ENCODE measurements around the gene APOA5. TPM values are rescaled to one million over a fixed set of nuclear protein-coding genes. Genes with fewer than 3 reads are reported as not detected.

The APOA5 gene
- total and polyA plus RNA-seq, 2 of the 13 experiments (the other 11 are each of a cell fraction or from before 2014, with no cell fraction given), result 44.0 to 49.1 TPM

GRCh38 chr11:116825854-116826750 is 34.4 kb upstream of the APOA5 start (continued):
- no peak for TF ChIP-seq ZBTB1 (CRISPR knock-in tag; IDR thresholded peaks at IDR 0.05; ENCODE audit: borderline replicate concordance)
- no peak for TF ChIP-seq REST (IDR thresholded peaks at IDR 0.05; ENCODE audit: borderline replicate concordance in 1 of 2, low read depth in 1 of 2, low read length in 2 of 2)
- TF ChIP-seq ZNF264 (CRISPR knock-in tag; IDR thresholded peaks at IDR 0.05), result no peak
- no peak for TF ChIP-seq STAT6 (CRISPR knock-in tag; IDR thresholded peaks at IDR 0.05; ENCODE audit: borderline replicate concordance)
- TF ChIP-seq ZNF678 (CRISPR knock-in tag; IDR thresholded peaks at IDR 0.05), result no peak
- no peak for TF ChIP-seq FOXK1 (CRISPR knock-in tag; IDR thresholded peaks at IDR 0.05; ENCODE audit: borderline replicate concordance, low read depth)
- TF ChIP-seq EZH2 (conservative IDR thresholded peaks at IDR 0.05; ENCODE audit: low read depth, low read length), result no peak
- TF ChIP-seq RNF2 (conservative IDR thresholded peaks at IDR 0.05; ENCODE audit: low read depth), result no peak
- TF ChIP-seq ZNF564 (CRISPR knock-in tag; IDR thresholded peaks at IDR 0.05), result no peak
- TF ChIP-seq ZNF570 (CRISPR knock-in tag; IDR thresholded peaks at IDR 0.05; ENCODE audit: borderline replicate concordance), result no peak
- no peak for TF ChIP-seq ZEB1 (IDR thresholded peaks at IDR 0.05; ENCODE audit: insufficient replicate concordance, low read depth)
- no peak for TF ChIP-seq SNAI1 (CRISPR knock-in tag; IDR thresholded peaks at IDR 0.05; ENCODE audit: borderline replicate concordance)
- no peak for TF ChIP-seq ZNF772 (CRISPR knock-in tag; IDR thresholded peaks at IDR 0.05)
- no peak for TF ChIP-seq E2F2 (CRISPR knock-in tag; IDR thresholded peaks at IDR 0.05; ENCODE audit: borderline replicate concordance)
- no peak for TF ChIP-seq ZNF292 (CRISPR knock-in tag; IDR thresholded peaks at IDR 0.05; ENCODE audit: borderline replicate concordance, low read depth)
- TF ChIP-seq DMAP1 (CRISPR knock-in tag; IDR thresholded peaks at IDR 0.05), result no peak; the same call in 1 of the 2 replicates
- TF ChIP-seq SOX5 (CRISPR knock-in tag; IDR thresholded peaks at IDR 0.05; ENCODE audit: borderline replicate concordance), result no peak
- no peak for TF ChIP-seq ATF3 (CRISPR knock-in tag; IDR thresholded peaks at IDR 0.05)
- TF ChIP-seq ZNF558 (CRISPR knock-in tag; IDR thresholded peaks at IDR 0.05; ENCODE audit: borderline replicate concordance), result no peak
- TF ChIP-seq CAMTA2 (CRISPR knock-in tag; IDR thresholded peaks at IDR 0.05; ENCODE audit: borderline replicate concordance), result no peak

Data from HepG2 (cell line).